ENCODE results near the gene SLC66A2.

SLC66A2 gene

GRCh38 chr18:79855147-79855933, 96.1 kb downstream of the SLC66A2 start:
- TF ChIP-seq REST (IDR thresholded peaks at IDR 0.05; ENCODE audit: insufficient replicate concordance, low read depth) = no peak
- Histone ChIP-seq H3K4me3 (replicated peaks; ENCODE audit: insufficient read depth, low read length) (no peak overlapping the region), H3K27me3 (ENCODE audit: insufficient read depth, poor library complexity, severe bottlenecking) (no peaks in the 10 kb centered on the region), H3K27ac (replicated peaks) (no peak overlapping the region)
- DNase-seq (ENCODE audit: low read depth in 1 of 2, low spot score in 1 of 2) = no peak

- DNase-seq (ENCODE audit: low read depth in 1 of 2, low spot score in 1 of 2) = no peak
- TF ChIP-seq CTCF (IDR thresholded peaks at IDR 0.05; ENCODE audit: insufficient read depth, low read length) (no peak), GABPA (IDR thresholded peaks at IDR 0.05; ENCODE audit: low read depth) (no peak), SPI1 (IDR thresholded peaks at IDR 0.05; ENCODE audit: borderline replicate concordance, low read depth) (no peak), REST (IDR thresholded peaks at IDR 0.05; ENCODE audit: insufficient replicate concordance, low read depth) (no peak), POLR2AphosphoS5 (IDR thresholded peaks at IDR 0.05; ENCODE audit: low read depth) (no peak)
- Histone ChIP-seq H3K27me3 (ENCODE audit: insufficient read depth, poor library complexity, severe bottlenecking) (no peaks in the 10 kb centered on the region), H3K4me3 (replicated peaks; ENCODE audit: insufficient read depth, low read length) (no peak overlapping the region), H3K27ac (replicated peaks) (no peak overlapping the region)
These were observed 97.5 kb downstream of the SLC66A2 start for GRCh38 chr18:79853993-79854364.

GRCh38 chr18:79853303-79853992, 98.0 kb downstream of the SLC66A2 start:
- Histone ChIP-seq H3K27ac (replicated peaks) (no peak overlapping the region), H3K27me3 (ENCODE audit: insufficient read depth, poor library complexity, severe bottlenecking) (no peaks in the 10 kb centered on the region), H3K4me3 (replicated peaks; ENCODE audit: insufficient read depth, low read length) (no peak overlapping the region)
- no peak for TF ChIP-seq CTCF (IDR thresholded peaks at IDR 0.05; ENCODE audit: insufficient read depth, low read length)
- no peak for TF ChIP-seq REST (IDR thresholded peaks at IDR 0.05; ENCODE audit: insufficient replicate concordance, low read depth)
- TF ChIP-seq GABPA (IDR thresholded peaks at IDR 0.05; ENCODE audit: low read depth) = no peak
- TF ChIP-seq SPI1 (IDR thresholded peaks at IDR 0.05; ENCODE audit: borderline replicate concordance, low read depth) = no peak
- no peak for TF ChIP-seq POLR2AphosphoS5 (IDR thresholded peaks at IDR 0.05; ENCODE audit: low read depth)
- DNase-seq (ENCODE audit: low read depth in 1 of 2, low spot score in 1 of 2) = no peak
